ENCODE results near the gene TRIOBP.
"Not testable (repeated sequence)": the region's sequence is repeated elsewhere in the genome, so short reads cannot be mapped to it uniquely, and the experiment has no call there.

Gene TRIOBP

GRCh38 chr22:37792494-37792893 lies 95.6 kb downstream of the TRIOBP start:
- TF ChIP-seq ZNF274 (IDR thresholded peaks at IDR 0.05; ENCODE audit: low read depth, low read length) = no peak
- no peak overlapping the region for H3K4me3 ChIP-seq (ENCODE audit: low read length)

- H3K4me3 ChIP-seq (ENCODE audit: low read length) = no peak overlapping the region
- TF ChIP-seq ZNF274 (IDR thresholded peaks at IDR 0.05; ENCODE audit: low read depth, low read length) = no peak
Measured at GRCh38 chr22:37794376-37794775, 97.5 kb downstream of the TRIOBP start.

- no peak overlapping the region for H3K4me3 ChIP-seq (ENCODE audit: low read length)
- no peak for TF ChIP-seq ZNF274 (IDR thresholded peaks at IDR 0.05; ENCODE audit: low read depth, low read length)
Measured at GRCh38 chr22:37796079-37796478, 99.2 kb downstream of the TRIOBP start.

- not testable (repeated sequence) for H3K4me3 ChIP-seq (ENCODE audit: low read length)
Measured at GRCh38 chr22:37797259-37797658, 100.4 kb downstream of the TRIOBP start.

- no peak for TF ChIP-seq ZNF274 (IDR thresholded peaks at IDR 0.05; ENCODE audit: low read depth, low read length)
- no peak overlapping the region for H3K4me3 ChIP-seq (ENCODE audit: low read length)
Measured at GRCh38 chr22:37797874-37798500, 101.1 kb downstream of the TRIOBP start.

- not testable (repeated sequence) for H3K4me3 ChIP-seq (ENCODE audit: low read length)
Measured at GRCh38 chr22:37799979-37800378, 103.1 kb downstream of the TRIOBP start.

- H3K4me3 ChIP-seq (ENCODE audit: low read length) = peak overlapping the region; percentile 34; the same call in 1 of the 2 replicates
Measured at GRCh38 chr22:37801946-37802309, 105.1 kb downstream of the TRIOBP start.

GRCh38 chr22:37802310-37803194 lies 105.7 kb downstream of the TRIOBP start:
- no peak for TF ChIP-seq ZNF274 (IDR thresholded peaks at IDR 0.05; ENCODE audit: low read depth, low read length)

More at GRCh38 chr22:37801946-37802309, 105.1 kb downstream of the TRIOBP start:
- no peak for TF ChIP-seq ZNF274 (IDR thresholded peaks at IDR 0.05; ENCODE audit: low read depth, low read length)

GRCh38 chr22:37803195-37803638 lies 106.4 kb downstream of the TRIOBP start:
- H3K4me3 ChIP-seq (ENCODE audit: low read length) = peak overlapping the region; percentile 34; the same call in 1 of the 2 replicates
- no peak for TF ChIP-seq ZNF274 (IDR thresholded peaks at IDR 0.05; ENCODE audit: low read depth, low read length)

More at GRCh38 chr22:37802310-37803194, 105.7 kb downstream of the TRIOBP start:
- H3K4me3 ChIP-seq (ENCODE audit: low read length) = peak overlapping the region; percentile 34; the same call in 1 of the 2 replicates

GRCh38 chr22:37803639-37804351 lies 106.9 kb downstream of the TRIOBP start:
- TF ChIP-seq ZNF274 (IDR thresholded peaks at IDR 0.05; ENCODE audit: low read depth, low read length) = no peak

GRCh38 chr22:37804352-37804880 lies 107.6 kb downstream of the TRIOBP start:
- peak overlapping the region; percentile 41; the same call in 1 of the 2 replicates for H3K4me3 ChIP-seq (ENCODE audit: low read length)
- TF ChIP-seq ZNF274 (IDR thresholded peaks at IDR 0.05; ENCODE audit: low read depth, low read length) = no peak

More at GRCh38 chr22:37803639-37804351, 106.9 kb downstream of the TRIOBP start:
- no peak overlapping the region for H3K4me3 ChIP-seq (ENCODE audit: low read length)

- H3K4me3 ChIP-seq (ENCODE audit: low read length) = peak overlapping the region; percentile 41; the same call in 1 of the 2 replicates
- no peak for TF ChIP-seq ZNF274 (IDR thresholded peaks at IDR 0.05; ENCODE audit: low read depth, low read length)
Measured at GRCh38 chr22:37804881-37805809, 108.3 kb downstream of the TRIOBP start.

GRCh38 chr22:37805810-37806277 lies 109.0 kb downstream of the TRIOBP start:
- no peak for TF ChIP-seq ZNF274 (IDR thresholded peaks at IDR 0.05; ENCODE audit: low read depth, low read length)
- no peak overlapping the region for H3K4me3 ChIP-seq (ENCODE audit: low read length)
